Neural cell (in vitro differentiated cells): Measurements from ENCODE around the gene TMEM183A.

Source experiments
- EP300 ChIP-seq: fragments of 450-650 bp; conservative IDR thresholded peaks from 2 replicates; pipeline ENCODE4 v1.6.1; 2014; ENCODE audit warnings: antibody characterized with exemption, mild to moderate bottlenecking, moderate library complexity; ENCODE audit not compliant: poor library complexity, severe bottlenecking
- EZH2 ChIP-seq: fragments of 200-600, 300-800 bp; shearing (Covaris generic), sonication (generic); IDR thresholded peaks from 2 replicates; pipeline ENCODE4 v1.6.1; 2014; ENCODE audit warnings: antibody characterized with exemption, low read length, borderline replicate concordance, mild to moderate bottlenecking; ENCODE audit not compliant: insufficient read depth, poor library complexity, severe bottlenecking
- MXI1 ChIP-seq: fragments of 450-650 bp; conservative IDR thresholded peaks from 2 replicates; pipeline ENCODE4 v1.6.1; 2014; ENCODE audit warnings: antibody characterized with exemption, mild to moderate bottlenecking; ENCODE audit not compliant: poor library complexity, severe bottlenecking
- POLR2AphosphoS5 ChIP-seq: IDR thresholded peaks from 2 replicates; pipeline ENCODE4 v1.6.1; 2012
- SMC3 ChIP-seq: fragments of 450-650 bp; conservative IDR thresholded peaks from 2 replicates; pipeline ENCODE4 v1.6.1; 2014; ENCODE audit warnings: antibody characterized with exemption, mild to moderate bottlenecking, moderate library complexity; ENCODE audit not compliant: poor library complexity
- TAF1 ChIP-seq: IDR thresholded peaks from 2 replicates; pipeline ENCODE4 v1.6.1; 2012; ENCODE audit warnings: low read depth
- TF ChIP-seq, protein P1 (sequence below): fragments of 450-650 bp; IDR thresholded peaks from 2 replicates; pipeline ENCODE4 v1.5.1; 2014; ENCODE audit warnings: antibody characterized with exemption, mild to moderate bottlenecking, moderate library complexity; ENCODE audit not compliant: poor library complexity, severe bottlenecking

DNA sequence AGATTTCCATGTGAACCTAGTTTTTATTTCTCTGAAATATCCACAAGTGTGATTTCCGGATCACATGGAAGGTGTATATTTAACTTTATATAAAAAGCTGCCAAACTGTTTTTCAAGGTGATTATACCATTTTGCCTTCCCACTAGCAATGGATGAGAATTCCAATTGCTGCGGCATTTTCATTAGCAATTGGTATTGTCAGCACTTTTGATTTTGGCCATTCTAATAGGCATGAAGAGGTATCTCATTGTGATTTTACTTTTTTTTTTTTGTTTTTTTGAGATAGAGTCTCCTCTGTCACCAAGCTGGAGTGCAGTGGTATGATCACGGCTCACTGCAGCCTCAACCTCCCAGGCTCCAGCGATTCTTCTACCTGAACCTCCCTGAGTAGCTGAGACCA lies 35.1 kb upstream of the TMEM183A start:
- TF ChIP-seq, protein P1, sequence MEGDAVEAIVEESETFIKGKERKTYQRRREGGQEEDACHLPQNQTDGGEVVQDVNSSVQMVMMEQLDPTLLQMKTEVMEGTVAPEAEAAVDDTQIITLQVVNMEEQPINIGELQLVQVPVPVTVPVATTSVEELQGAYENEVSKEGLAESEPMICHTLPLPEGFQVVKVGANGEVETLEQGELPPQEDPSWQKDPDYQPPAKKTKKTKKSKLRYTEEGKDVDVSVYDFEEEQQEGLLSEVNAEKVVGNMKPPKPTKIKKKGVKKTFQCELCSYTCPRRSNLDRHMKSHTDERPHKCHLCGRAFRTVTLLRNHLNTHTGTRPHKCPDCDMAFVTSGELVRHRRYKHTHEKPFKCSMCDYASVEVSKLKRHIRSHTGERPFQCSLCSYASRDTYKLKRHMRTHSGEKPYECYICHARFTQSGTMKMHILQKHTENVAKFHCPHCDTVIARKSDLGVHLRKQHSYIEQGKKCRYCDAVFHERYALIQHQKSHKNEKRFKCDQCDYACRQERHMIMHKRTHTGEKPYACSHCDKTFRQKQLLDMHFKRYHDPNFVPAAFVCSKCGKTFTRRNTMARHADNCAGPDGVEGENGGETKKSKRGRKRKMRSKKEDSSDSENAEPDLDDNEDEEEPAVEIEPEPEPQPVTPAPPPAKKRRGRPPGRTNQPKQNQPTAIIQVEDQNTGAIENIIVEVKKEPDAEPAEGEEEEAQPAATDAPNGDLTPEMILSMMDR = no peak
- TF ChIP-seq EP300 (no peak), MXI1 (no peak), EZH2 (no peak), POLR2AphosphoS5 (no peak), SMC3 (no peak), TAF1 (no peak)
